ENCODE results near the gene ABHD17B.
"Not testable (repeated sequence)": the region's sequence is repeated elsewhere in the genome, so short reads cannot be mapped to it uniquely, and the experiment has no call there.

Gene ABHD17B

GRCh38 chr9:71916834-71917534 is 6.0 kb upstream of the ABHD17B start:
- DNase-seq (ENCODE audit: low read depth in 1 of 2, low spot score in 1 of 2) = no peak

GRCh38 chr9:71915495-71915894 is 4.5 kb upstream of the ABHD17B start:
- DNase-seq (ENCODE audit: low read depth in 1 of 2, low spot score in 1 of 2) = no peak

- no peak for DNase-seq (ENCODE audit: low read depth in 1 of 2, low spot score in 1 of 2)
Measured at GRCh38 chr9:71911908-71912335, 929 bp upstream of the ABHD17B start.

DNA sequence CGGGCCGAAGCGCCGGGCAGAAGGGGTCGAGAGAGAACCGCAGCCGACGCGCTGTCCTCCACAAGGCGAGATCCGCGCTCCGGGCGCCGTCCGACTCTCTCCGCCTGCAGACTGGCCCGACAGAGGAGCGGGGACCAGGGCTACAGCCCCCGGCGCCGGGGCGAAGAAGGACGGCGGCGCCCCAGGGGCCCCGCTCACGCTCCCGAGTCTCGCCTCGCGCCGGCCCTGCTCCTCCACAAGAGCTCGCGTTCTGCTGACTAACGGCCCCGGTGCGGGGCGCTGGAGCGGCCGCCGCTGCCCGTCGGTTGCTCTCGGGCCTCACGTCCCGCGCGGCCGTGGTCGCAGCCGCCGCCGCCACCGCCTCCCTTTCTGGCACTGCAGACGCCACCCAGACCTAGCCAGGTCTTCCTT is 338 bp downstream of the ABHD17B start:
- DNase-seq (ENCODE audit: low read depth in 1 of 2, low spot score in 1 of 2) = no peak

DNA sequence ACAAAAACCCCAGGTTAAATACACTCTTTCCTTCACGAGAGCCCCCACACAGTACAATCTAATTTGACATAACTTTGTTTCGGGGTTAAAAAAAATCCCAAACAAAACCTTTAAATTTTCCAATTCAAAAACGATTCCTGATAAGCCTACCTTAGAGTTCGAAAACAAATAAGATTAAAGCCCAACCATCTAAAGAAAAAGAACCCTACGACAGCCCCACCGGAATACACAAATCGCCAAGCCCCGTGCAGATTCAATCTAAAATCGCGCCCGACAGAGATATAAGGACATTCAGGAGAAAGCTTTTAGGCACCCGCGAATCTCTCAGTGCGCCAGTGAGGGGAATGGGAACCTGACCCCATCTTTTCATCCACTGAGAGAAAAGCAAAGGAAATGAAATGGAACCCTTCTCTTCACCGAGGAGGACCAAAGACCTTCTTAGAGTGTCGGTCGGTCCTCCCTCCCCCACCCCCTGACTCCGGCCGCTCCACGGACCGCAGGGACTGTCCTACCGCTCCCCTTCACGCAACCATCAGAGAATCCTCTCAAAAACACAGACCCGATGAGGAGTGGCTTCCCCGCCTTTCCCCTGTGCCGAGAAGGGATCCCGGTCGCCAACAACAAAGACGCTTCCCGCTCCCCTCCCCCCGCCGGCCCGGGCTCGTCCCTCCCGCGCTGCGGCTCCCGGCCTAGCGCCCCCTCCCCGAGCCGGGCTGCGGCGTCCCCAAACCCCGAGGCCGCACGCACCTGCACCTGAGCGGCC is 925 bp downstream of the ABHD17B start:
- no peak for DNase-seq (ENCODE audit: low read depth in 1 of 2, low spot score in 1 of 2)

- no peak for DNase-seq (ENCODE audit: low read depth in 1 of 2, low spot score in 1 of 2)
Measured at GRCh38 chr9:71908825-71909224, 2.2 kb downstream of the ABHD17B start.

DNA sequence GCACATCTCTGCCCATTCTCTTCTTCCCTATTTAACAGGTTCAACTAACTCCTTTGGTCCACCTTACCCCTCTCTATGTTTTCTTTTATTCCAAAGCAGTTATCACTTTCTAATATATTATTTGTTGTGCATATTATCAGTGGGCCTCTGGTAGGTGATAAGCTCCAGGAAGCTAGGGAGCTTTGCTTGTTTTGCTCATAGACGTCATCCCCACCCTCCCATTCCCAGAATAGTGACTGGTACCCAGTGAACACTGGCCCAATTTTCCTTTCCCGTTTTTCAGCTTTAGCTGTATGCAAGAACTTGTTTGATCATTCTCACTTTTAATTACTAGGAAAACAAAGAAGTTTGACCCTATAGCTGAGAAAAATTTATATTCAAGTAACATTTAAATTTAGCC is 6.9 kb downstream of the ABHD17B start:
- no peak for DNase-seq (ENCODE audit: low read depth in 1 of 2, low spot score in 1 of 2)

- no peak for DNase-seq (ENCODE audit: low read depth in 1 of 2, low spot score in 1 of 2)
Measured at GRCh38 chr9:71901695-71902597, 9.0 kb downstream of the ABHD17B start.

- DNase-seq (ENCODE audit: low read depth in 1 of 2, low spot score in 1 of 2) = not testable (repeated sequence)
Measured at GRCh38 chr9:71898756-71899155, 12.2 kb downstream of the ABHD17B start.

- no peak for DNase-seq (ENCODE audit: low read depth in 1 of 2, low spot score in 1 of 2)
Measured at GRCh38 chr9:71897577-71897976, 13.4 kb downstream of the ABHD17B start.

- DNase-seq (ENCODE audit: low read depth in 1 of 2, low spot score in 1 of 2) = no peak
Measured at GRCh38 chr9:71896761-71897160, 14.2 kb downstream of the ABHD17B start.

- DNase-seq (ENCODE audit: low read depth in 1 of 2, low spot score in 1 of 2) = no peak
Measured at GRCh38 chr9:71895955-71896354, 15.0 kb downstream of the ABHD17B start.

- no peak for DNase-seq (ENCODE audit: low read depth in 1 of 2, low spot score in 1 of 2)
Measured at GRCh38 chr9:71895117-71895516, 15.9 kb downstream of the ABHD17B start.

GRCh38 chr9:71891557-71892189 is 19.3 kb downstream of the ABHD17B start:
- no peak for DNase-seq (ENCODE audit: low read depth in 1 of 2, low spot score in 1 of 2)

DNA sequence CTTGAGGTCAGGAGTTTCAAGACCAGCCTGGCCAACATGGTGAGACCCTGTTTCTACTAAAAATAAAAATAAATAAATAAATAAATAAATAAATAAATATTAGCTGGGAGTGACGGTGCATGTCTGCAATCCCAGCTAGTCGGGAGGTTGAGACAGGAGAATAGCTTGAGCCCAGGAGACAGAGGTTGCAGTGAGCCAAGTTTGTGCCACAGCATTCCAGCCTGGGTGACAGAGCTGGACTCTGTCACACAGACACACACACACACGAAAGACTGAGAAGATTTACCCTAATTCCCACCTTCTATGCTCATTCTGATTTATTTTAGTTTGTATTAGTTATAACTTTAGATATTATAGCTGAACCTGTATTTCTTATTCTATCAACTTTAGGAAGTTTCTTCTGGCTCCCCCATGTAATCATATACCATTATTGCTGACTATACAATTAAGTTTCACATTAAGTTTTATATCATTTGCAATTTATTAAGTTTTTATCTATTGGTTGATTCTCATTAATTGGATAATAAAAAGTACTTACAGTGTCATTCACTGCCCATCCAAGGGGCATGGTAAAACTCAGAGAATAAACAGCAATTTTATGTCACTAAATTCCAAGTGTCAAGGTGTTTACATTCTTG is 20.8 kb downstream of the ABHD17B start:
- no peak for DNase-seq (ENCODE audit: low read depth in 1 of 2, low spot score in 1 of 2)

GRCh38 chr9:71887362-71887761 is 23.6 kb downstream of the ABHD17B start:
- DNase-seq (ENCODE audit: low read depth in 1 of 2, low spot score in 1 of 2) = no peak

GRCh38 chr9:71886541-71886940 is 24.5 kb downstream of the ABHD17B start:
- no peak for DNase-seq (ENCODE audit: low read depth in 1 of 2, low spot score in 1 of 2)

DNA sequence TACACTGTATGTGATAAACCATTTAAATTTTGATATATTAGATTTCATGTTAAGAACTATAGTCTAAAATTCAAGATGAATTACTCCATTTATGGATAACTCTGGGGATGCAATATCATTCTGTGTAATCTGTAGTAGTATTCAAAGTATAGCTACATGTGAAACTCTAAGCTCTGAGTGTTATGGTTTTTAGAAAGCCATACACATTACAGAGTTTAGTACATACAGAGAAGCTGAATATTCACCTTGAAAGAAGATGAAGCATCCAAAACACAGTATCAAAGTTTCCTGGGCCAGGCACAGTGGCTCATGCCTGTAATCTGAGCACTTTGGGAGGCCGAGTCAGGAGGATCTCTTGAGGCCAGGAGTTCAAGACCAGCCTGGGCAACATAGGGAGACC is 25.0 kb downstream of the ABHD17B start:
- DNase-seq (ENCODE audit: low read depth in 1 of 2, low spot score in 1 of 2) = no peak

DNA sequence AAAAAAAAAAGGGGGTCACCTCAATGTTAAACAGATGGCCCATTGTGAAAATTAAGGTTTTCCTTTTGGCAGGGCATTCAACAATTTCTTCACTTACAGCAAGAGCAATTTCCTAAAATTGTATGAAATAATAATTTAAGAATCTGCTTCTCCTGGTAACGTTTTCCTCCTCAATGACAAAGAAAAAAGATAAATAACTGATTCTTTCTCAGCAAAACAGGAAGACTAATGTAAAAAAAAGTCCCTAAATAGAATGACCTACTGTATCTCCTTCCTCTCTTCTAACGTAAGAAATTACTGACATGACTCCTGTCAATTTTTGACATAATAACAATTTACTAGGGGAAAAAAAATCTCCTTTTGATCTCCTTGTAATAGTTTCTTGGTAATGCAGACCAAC is 25.5 kb downstream of the ABHD17B start:
- DNase-seq (ENCODE audit: low read depth in 1 of 2, low spot score in 1 of 2) = no peak

DNA sequence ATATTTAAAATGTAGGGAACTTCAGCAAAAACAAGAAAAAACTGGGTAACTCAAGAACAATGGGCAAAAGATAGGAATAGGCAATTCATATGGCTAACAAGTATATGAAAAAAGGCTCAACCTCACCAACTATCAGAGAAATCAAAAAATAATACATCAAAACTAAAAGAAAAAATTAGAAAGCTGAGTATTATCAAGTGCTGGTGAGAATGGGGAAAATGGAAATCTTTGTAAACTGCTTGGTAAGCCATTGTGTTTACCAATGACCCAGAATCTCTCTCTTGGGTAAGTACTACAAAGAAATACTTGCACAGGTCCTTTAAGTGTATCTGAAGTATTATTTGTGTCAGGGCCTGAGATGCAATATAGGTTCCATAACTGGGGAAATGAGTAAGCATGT is 27.0 kb downstream of the ABHD17B start:
- DNase-seq (ENCODE audit: low read depth in 1 of 2, low spot score in 1 of 2) = no peak

Data from activated T-helper 1 cell treated with anti-CD3 and anti-CD28 coated beads, Interleukin-2, amount 50 U/mL, for 16 hours (primary cell).